ENCODE results near the gene E2F8.

The E2F8 gene

DNA sequence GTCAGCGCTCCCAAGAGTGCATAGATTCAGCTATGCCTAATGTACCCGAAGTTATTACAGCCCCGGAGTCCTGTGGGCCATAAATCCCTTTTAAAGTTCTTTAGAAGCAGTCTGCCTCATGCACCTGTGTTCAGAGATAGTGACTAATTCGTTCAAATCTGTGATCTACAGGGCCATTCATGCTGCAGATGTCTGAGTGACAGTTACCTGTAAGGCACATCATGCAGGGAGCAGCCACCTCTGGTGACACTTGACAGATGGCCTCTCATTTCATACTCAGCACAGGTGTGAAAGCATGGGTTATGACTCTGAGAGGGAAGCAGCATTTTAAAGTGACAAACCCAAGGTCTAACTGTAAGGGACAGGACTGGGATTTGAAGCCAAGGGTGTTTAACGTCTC lies 2.4 kb upstream of the E2F8 start:
- DNase-seq (ENCODE audit: insufficient read length, low spot score) (no peak), FAIRE-seq (no peak)
- no peak for TF ChIP-seq TAF1 (IDR thresholded peaks at IDR 0.05; ENCODE audit: low read depth, low read length)
- TF ChIP-seq POLR2A (IDR thresholded peaks at IDR 0.05; ENCODE audit: low read depth, low read length): no peak
- no peak for TF ChIP-seq PAX5 (IDR thresholded peaks at IDR 0.05; ENCODE audit: insufficient read depth, low read length, severe bottlenecking)
- TF ChIP-seq SPI1 (IDR thresholded peaks at IDR 0.05; ENCODE audit: low read depth, low read length): no peak
- no peak for TF ChIP-seq POU2F2 (IDR thresholded peaks at IDR 0.05; ENCODE audit: low read depth, low read length)

DNA sequence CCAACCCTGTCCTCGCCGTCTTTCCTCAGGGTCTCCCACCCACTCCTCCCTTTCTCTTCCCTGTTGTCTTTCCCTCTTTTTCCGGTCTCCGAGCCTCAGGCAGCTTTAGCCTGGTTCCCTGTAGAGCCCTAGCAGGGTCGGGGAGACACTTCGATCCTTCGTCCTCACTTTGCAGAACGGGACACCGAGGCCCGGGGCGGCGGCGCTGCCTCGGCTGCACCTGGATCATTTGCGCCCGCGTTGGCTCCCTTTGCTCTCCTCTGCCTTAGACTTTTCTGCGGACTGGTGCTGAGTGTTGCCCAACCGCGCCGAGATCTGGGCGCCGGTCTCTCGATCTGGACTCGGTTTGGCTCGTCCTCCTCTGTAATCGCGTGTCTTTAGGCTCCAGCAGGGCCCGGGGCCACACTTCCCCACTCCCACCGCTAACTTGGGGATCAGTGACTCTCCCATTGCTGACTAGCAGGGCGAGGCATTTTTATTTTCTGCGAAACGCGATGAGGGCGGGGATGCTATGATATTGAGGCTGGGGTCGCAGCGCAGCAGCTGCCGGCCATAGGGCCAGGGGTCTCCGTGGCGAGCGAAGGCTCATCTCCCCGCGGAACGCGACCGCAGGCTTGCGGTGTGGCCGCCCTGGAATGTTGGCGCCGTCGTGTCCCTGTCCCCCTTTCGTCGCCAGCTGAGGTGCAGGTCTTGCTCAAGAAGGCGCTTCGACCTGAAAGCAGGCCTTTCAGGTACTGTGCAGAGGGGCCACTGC lies 1.6 kb upstream of the E2F8 start:
- no peak for DNase-seq (ENCODE audit: insufficient read length, low spot score)

DNA sequence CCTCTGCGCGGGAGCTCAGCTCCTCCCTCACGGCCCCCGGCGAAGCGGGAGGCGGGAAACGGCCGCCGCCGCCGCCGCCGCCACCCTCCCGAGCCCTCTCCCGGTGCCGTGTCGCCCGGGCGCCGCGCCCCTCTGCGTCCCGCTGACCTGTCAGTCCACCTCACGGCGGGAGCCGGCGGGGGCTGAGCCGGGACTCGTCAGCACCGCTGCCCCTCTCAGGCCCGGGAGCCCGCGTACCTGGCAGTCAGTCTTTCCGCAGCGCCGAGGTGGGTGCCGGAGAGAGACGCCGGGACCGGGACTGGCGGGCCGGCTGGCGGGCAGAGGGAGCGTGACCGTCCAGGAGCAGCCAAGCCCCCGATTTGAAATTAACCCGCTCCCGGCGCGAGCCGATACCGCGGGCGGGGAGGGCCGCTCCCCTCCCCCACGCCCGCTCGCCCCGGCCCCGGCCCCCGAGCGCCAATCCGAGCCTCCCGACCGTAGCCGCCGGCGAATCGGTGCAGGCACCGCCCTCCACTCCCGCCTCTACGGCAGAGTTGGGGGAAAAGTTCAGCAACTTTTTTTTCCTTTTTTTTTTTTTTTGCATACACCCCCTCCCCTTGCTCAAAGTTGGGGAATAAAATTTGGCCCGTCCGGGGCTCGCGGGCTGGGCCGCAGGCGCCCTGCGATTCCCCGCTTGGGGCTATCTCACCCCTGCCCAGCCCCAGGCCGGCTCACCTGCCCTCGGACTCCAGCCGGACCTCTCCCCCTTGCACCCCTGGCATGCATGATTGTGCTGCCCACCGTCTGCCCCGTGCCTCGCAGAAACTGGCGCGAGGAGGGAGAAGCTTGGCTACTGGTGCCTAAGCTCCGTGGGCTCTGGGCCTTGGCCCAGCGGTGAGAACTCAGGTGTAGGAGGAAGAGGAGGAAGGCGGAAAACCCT lies 774 bp upstream of the E2F8 start:
- peak; percentile 70 for DNase-seq (ENCODE audit: insufficient read length, low spot score)
- no peak for TF ChIP-seq POLR2A (IDR thresholded peaks at IDR 0.05; ENCODE audit: low read depth, low read length)
- FAIRE-seq: no peak

More for the DNA sequence above, 1.6 kb upstream of the E2F8 start:
- TF ChIP-seq SPI1 (IDR thresholded peaks at IDR 0.05; ENCODE audit: low read depth, low read length): no peak
- FAIRE-seq: no peak

DNA sequence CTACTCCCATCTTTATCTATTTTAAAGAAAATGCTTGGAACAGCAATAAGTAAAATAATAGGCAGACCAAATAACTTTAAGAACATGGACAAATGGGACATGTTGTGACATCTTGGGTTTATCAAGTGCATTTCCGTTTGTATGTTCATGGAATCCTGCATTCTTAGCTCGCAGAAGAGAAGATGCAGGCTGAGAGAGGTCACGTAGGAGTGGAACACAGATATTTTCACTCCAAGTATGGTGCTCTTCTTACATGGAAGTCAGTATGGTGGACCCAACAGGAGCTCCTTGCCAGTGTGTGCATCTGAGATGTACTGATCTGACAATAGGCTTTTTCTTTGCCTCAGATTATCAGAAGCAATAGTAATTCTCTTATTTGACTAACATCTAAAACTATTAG lies 1.7 kb downstream of the E2F8 start:
- DNase-seq (ENCODE audit: insufficient read length, low spot score): no peak
- FAIRE-seq: no peak
- TF ChIP-seq POLR2AphosphoS5 (IDR thresholded peaks at IDR 0.05; ENCODE audit: low read depth, low read length): no peak

DNA sequence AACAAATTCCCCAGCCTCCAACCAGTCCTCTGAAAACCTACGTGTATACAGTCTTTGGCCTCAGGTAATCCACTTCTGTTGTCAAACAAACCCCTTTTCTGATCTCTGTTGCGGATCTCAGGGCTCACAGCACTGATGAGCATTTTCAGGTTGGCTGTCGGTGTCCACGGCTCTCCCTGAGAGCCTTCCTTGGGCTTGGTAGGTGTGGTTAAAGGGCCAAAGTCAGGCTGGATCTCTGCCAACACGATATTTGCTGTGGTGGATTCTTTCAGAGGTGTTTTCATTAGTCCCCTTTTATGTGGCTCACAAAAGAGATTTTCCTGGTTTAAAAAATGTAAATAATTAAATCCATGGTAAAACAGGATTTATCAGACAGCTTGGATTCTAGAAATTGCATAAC lies 2.9 kb downstream of the E2F8 start:
- FAIRE-seq: no peak
- TF ChIP-seq TAF1 (IDR thresholded peaks at IDR 0.05; ENCODE audit: low read depth, low read length) (no peak), POU2F2 (IDR thresholded peaks at IDR 0.05; ENCODE audit: low read depth, low read length) (no peak), POLR2AphosphoS5 (IDR thresholded peaks at IDR 0.05; ENCODE audit: low read depth, low read length) (no peak), POLR2A (IDR thresholded peaks at IDR 0.05; ENCODE audit: low read depth, low read length) (no peak), PAX5 (IDR thresholded peaks at IDR 0.05; ENCODE audit: insufficient read depth, low read length, severe bottlenecking) (no peak), SPI1 (IDR thresholded peaks at IDR 0.05; ENCODE audit: low read depth, low read length) (no peak)
- DNase-seq (ENCODE audit: insufficient read length, low spot score): no peak

DNA sequence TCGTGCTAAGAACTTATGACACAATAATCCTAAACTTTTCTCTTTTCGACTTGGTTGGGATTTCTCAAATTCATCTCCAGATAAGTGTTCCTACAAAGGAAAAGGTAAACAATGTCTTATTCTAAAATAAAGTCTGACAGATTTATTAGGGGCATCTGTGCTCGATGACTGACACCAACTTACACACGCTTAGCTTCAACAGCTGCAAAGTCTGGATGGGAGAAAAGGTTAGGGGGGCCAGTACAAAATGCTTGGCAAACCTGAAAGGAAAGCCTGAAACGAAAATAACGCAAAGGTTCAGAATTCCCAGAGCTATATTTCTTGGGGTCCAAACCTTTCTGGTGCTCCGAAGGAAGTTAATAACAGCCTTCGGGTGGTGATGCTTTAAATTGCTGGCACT lies 3.4 kb downstream of the E2F8 start:
- TF ChIP-seq TAF1 (IDR thresholded peaks at IDR 0.05; ENCODE audit: low read depth, low read length): no peak
- DNase-seq (ENCODE audit: insufficient read length, low spot score): no peak
- no peak for FAIRE-seq

DNA sequence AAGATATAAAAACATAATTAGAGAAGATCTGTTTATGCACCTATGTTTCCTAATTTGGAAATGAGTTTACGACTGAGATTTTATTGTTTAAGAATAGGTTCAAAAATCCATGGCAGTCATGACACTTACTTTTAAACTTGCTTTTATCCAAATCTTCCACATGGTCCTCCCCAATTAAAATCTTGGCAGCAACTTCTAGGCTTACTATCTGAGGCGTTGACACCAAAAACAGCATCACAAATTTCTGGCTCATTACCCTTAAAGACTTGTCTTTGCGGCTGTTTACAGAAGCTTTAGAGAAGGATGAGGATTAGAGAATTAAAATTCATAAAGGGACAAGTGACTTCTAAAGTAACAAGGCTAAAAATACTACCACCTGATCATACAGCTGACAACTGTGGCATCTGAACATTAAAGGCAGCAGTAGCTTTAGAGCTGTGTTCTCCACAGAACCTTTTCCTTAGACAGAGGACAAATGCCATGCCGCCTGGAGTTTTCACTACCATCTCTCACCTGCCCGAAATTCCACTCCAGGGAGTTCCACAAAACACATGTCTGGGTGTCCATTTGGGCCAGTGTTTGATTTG lies 6.4 kb downstream of the E2F8 start:
- no peak for FAIRE-seq
- TF ChIP-seq PAX5 (IDR thresholded peaks at IDR 0.05; ENCODE audit: insufficient read depth, low read length, severe bottlenecking) (no peak), SPI1 (IDR thresholded peaks at IDR 0.05; ENCODE audit: low read depth, low read length) (no peak), TAF1 (IDR thresholded peaks at IDR 0.05; ENCODE audit: low read depth, low read length) (no peak), POLR2A (IDR thresholded peaks at IDR 0.05; ENCODE audit: low read depth, low read length) (no peak), POU2F2 (IDR thresholded peaks at IDR 0.05; ENCODE audit: low read depth, low read length) (no peak), POLR2AphosphoS5 (IDR thresholded peaks at IDR 0.05; ENCODE audit: low read depth, low read length) (no peak)
- no peak for DNase-seq (ENCODE audit: insufficient read length, low spot score)

DNA sequence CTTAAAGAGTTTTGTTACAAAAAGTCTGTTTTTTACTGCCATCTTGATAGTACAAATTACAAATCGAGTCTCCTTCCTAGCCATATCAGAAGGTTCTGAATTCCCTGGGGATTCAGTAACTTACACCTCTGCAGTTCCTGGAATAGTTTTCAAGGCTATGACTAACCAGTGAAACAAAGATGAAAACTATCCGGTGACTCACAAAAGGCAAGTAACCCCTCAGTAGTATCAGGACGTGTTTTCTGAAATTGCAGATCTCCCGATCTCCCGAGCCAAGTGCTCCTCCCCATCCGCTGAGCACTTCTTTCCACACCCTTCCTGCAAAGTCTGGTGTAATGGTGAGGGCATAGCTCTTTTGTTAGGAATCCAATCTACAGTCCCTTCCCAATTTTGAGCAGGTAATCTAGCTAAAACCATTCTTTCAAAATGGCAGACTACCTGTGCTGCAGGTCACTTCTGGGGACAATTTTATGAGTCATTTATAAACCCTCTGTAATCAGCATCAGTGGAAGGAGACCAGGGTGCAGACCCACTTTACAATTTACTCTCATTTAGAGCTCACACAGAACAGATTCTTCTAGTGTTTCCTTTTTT lies 7.7 kb downstream of the E2F8 start:
- TF ChIP-seq POLR2A (IDR thresholded peaks at IDR 0.05; ENCODE audit: low read depth, low read length) (no peak), TAF1 (IDR thresholded peaks at IDR 0.05; ENCODE audit: low read depth, low read length) (no peak), PAX5 (IDR thresholded peaks at IDR 0.05; ENCODE audit: insufficient read depth, low read length, severe bottlenecking) (no peak), POLR2AphosphoS5 (IDR thresholded peaks at IDR 0.05; ENCODE audit: low read depth, low read length) (no peak), SPI1 (IDR thresholded peaks at IDR 0.05; ENCODE audit: low read depth, low read length) (no peak), POU2F2 (IDR thresholded peaks at IDR 0.05; ENCODE audit: low read depth, low read length) (no peak)
- FAIRE-seq (no peak), DNase-seq (ENCODE audit: insufficient read length, low spot score) (no peak)

DNA sequence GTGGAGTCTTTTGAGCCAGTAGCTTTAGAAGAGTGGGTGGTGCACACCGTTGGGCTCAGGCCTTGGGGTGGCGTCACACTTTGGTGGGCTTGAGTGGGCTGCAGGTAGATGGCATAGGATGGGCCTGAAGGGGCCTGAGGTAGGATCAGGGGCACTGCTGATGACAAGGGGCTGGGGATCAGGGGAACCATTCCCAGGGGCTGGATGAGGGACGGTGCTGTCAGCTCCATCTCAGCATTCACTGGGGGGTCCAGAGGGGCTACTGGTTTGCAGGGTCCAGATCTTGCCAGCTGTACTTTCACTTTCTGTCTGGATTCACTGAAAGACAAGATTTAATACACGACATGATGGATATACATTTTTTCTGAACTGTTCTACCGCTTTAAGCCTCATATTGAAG lies 11.1 kb downstream of the E2F8 start:
- no peak for FAIRE-seq
- TF ChIP-seq POLR2AphosphoS5 (IDR thresholded peaks at IDR 0.05; ENCODE audit: low read depth, low read length) (no peak), POU2F2 (IDR thresholded peaks at IDR 0.05; ENCODE audit: low read depth, low read length) (no peak), TAF1 (IDR thresholded peaks at IDR 0.05; ENCODE audit: low read depth, low read length) (no peak), POLR2A (IDR thresholded peaks at IDR 0.05; ENCODE audit: low read depth, low read length) (no peak), PAX5 (IDR thresholded peaks at IDR 0.05; ENCODE audit: insufficient read depth, low read length, severe bottlenecking) (no peak), SPI1 (IDR thresholded peaks at IDR 0.05; ENCODE audit: low read depth, low read length) (no peak)
- DNase-seq (ENCODE audit: insufficient read length, low spot score): no peak

DNA sequence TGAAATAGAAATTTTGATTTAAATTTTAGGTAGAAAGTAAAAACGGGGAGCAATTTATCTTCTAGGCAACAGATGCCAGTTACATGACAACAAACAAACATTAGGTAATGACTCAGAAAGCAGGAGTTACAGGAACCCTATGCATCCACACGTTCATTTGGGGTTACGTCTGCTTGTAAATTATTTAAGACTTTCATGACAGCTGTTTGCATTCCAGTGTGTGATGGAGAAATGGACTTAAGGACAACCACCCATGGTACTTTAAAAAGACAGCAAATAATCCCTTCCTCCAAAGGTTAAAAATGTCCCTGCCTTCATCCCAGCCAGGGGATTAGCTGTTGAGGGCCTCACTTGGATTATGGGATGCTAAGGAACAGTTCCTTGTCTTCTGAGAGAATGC lies 11.8 kb downstream of the E2F8 start:
- no peak for FAIRE-seq
- no peak for DNase-seq (ENCODE audit: insufficient read length, low spot score)
- TF ChIP-seq TAF1 (IDR thresholded peaks at IDR 0.05; ENCODE audit: low read depth, low read length) (no peak), PAX5 (IDR thresholded peaks at IDR 0.05; ENCODE audit: insufficient read depth, low read length, severe bottlenecking) (no peak), POLR2AphosphoS5 (IDR thresholded peaks at IDR 0.05; ENCODE audit: low read depth, low read length) (no peak), POLR2A (IDR thresholded peaks at IDR 0.05; ENCODE audit: low read depth, low read length) (no peak), POU2F2 (IDR thresholded peaks at IDR 0.05; ENCODE audit: low read depth, low read length) (no peak), SPI1 (IDR thresholded peaks at IDR 0.05; ENCODE audit: low read depth, low read length) (no peak)

Data from GM12891 (cell line).